ENCODE measurements around the gene C6orf132. TPM values are rescaled to one million over a fixed set of nuclear protein-coding genes. Genes with fewer than 3 reads are reported as not detected.

The C6orf132 gene
- total and polyA plus RNA-seq, 10 of the 15 experiments (the other 5 are each of a cell fraction or from before 2014, with no cell fraction given) = 0.04 to 0.05 TPM; not detected in 8

- TF ChIP-seq SREBF1 (IDR thresholded peaks at IDR 0.05; ENCODE audit: low read length) (no peak), EP300 (IDR thresholded peaks at IDR 0.05; ENCODE audit: borderline replicate concordance in 1 of 2, control insufficient read depth in 1 of 2, low read depth in 2 of 2, low read length in 2 of 2) (no peak), LARP7 (IDR thresholded peaks at IDR 0.05) (no peak), NR2C1 (IDR thresholded peaks at IDR 0.05) (no peak), ATF2 (IDR thresholded peaks at IDR 0.05; ENCODE audit: low read length) (no peak), ZNF384 (IDR thresholded peaks at IDR 0.05; ENCODE audit: borderline replicate concordance, low read depth, low read length) (no peak)
Observed at GRCh38 chr6:42103216-42103615, 39.2 kb downstream of the C6orf132 start (continued).

- ATAC-seq = no peak
- POLR2A ChIA-PET = no interaction called here
Observed at GRCh38 chr6:42101186-42101657, 41.2 kb downstream of the C6orf132 start.

More at GRCh38 chr6:42101186-42101657, 41.2 kb downstream of the C6orf132 start:
- intact Hi-C loops (cut with micrococcal nuclease; ENCODE audit: unreplicated experiment) (no loop called here), in situ Hi-C loops (cut with MboI) (no loop called here)
- SMC1A ChIA-PET (ENCODE audit: uncharacterized antibody, unreplicated experiment) = interaction anchor here (0.7 to 0.8 kb wide), 3 partner anchors 8 to 76 kb away, joined by 3 read pairs; no protein-coding TSS in a partner anchor
- no peak overlapping the region for H3K9ac ChIP-seq (ENCODE audit: control insufficient read depth, insufficient read depth, low read length)
- no peaks in the 10 kb centered on the region for H3K4me1 ChIP-seq (ENCODE audit: control insufficient read depth, insufficient read depth, low read length)
- no peaks in the 10 kb centered on the region for H4K20me1 ChIP-seq (ENCODE audit: control insufficient read depth, insufficient read depth)
- H3K4me2 ChIP-seq (ENCODE audit: control insufficient read depth, insufficient read depth) = no peak overlapping the region
- RAD21 ChIA-PET (ENCODE audit: unreplicated experiment) = no interaction called here
- H3K9me3 ChIP-seq (replicated peaks; ENCODE audit: control insufficient read depth, insufficient read depth, low read length) = no peaks in the 10 kb centered on the region
- TF ChIP-seq HCFC1 (IDR thresholded peaks at IDR 0.05; ENCODE audit: low read length) = no peak
- no peak for TF ChIP-seq CHD2 (IDR thresholded peaks at IDR 0.05; ENCODE audit: borderline replicate concordance, low read depth, low read length)
- TF ChIP-seq NFIC (IDR thresholded peaks at IDR 0.05; ENCODE audit: low read depth, low read length) = no peak
- DNase-seq (ENCODE audit: low read depth, low spot score) (no peak), FAIRE-seq (no peak)
- no peaks in the 10 kb centered on the region for H3K36me3 ChIP-seq (ENCODE audit: control insufficient read depth in 2 of 2, insufficient read depth in 2 of 2, low read length in 1 of 2)
- CTCF ChIA-PET = interaction anchor here (0.8 to 1.0 kb wide), 2 partner anchors 9 to 28 kb away, joined by 3 to 4 read pairs; no protein-coding TSS in a partner anchor
- no TSS peak for BruUV-seq (replicated peaks)
- no peak overlapping the region for H2AFZ ChIP-seq (ENCODE audit: control insufficient read depth, low read depth, low read length)
- H3K27me3 ChIP-seq (replicated peaks in 1 of 2; ENCODE audit: control insufficient read depth in 2 of 2, insufficient read depth in 2 of 2, low read length in 1 of 2) = peaks cover 0 to 3% of the 10 kb centered on the region in 2 experiments; a peak in 1 of 4 replicates
- no peak overlapping the region for H3K27ac ChIP-seq (ENCODE audit: control insufficient read depth, insufficient read depth)
- H3K79me2 ChIP-seq (ENCODE audit: control insufficient read depth, insufficient read depth, low read length) = no peaks in the 10 kb centered on the region
- H3K4me3 ChIP-seq = no peak overlapping the region
- 55% methylated on average over 8 of the region's 8 CpGs for WGBS (ENCODE audit: insufficient coverage, insufficient replicate concordance, low lambda C conversion rate, missing lambda C conversion rate)

Measured in GM12878 (cell line).